Mammary epithelial cell (primary cell): ENCODE data around the gene C2orf81.

Source experiments
- CTCF ChIP-seq, 2 donors: IDR thresholded peaks in 1 of 2; conservative IDR thresholded peaks in 1 of 2; 2 replicates each; pipeline ENCODE4 v1.5.1; 2011 to 2012; ENCODE audit warnings: inconsistent platforms in 2 of 2, low read length in 2 of 2, mild to moderate bottlenecking in 2 of 2, control low read depth in 1 of 2, low read depth in 1 of 2; ENCODE audit not compliant: insufficient read depth in 1 of 2; ENCODE audit errors: extremely low read depth in 1 of 2
- EZH2 ChIP-seq: IDR thresholded peaks from 2 replicates; pipeline ENCODE4 v1.6.1; 2012; ENCODE audit warnings: low read length, inconsistent platforms, borderline replicate concordance

- no peak for TF ChIP-seq CTCF (conservative IDR thresholded peaks at IDR 0.05 in 1 of 2, IDR thresholded peaks at IDR 0.05 in 1 of 2; ENCODE audit: extremely low read depth in 1 of 2, insufficient read depth in 1 of 2, low read depth in 1 of 2, low read length in 2 of 2)
- TF ChIP-seq EZH2 = no peak
These were observed 41.3 kb downstream of the C2orf81 start, which contains the start of gene DCTN1 for GRCh38 chr2:74379851-74380789.
